GM23338 (cell line): ENCODE data around the gene RNF2. TPM values are rescaled to one million over a fixed set of nuclear protein-coding genes. Genes with fewer than 3 reads are reported as not detected.

Experiments used
- ATAC-seq: fragments of 200-7000 bp; cut with Tn5 transposase; 3 replicates; pipeline ENCODE4 v1.9.1; 2020
- DNase-seq: peaks from one replicate; pipeline ENCODE4 v3.0.0-alpha.2; 2015; ENCODE audit warnings: low spot score
- H2AFZ ChIP-seq: fragments of 200-600 bp; sonication (generic); 2 replicates; pipeline ENCODE4 v1.8.0; 2016; ENCODE audit warnings: antibody characterized with exemption, mild to moderate bottlenecking, moderate library complexity
- H3F3A ChIP-seq: fragments of 200-600 bp; sonication (generic); replicated peaks from 2 replicates; pipeline ENCODE4 v1.8.0; 2017; ENCODE audit warnings: antibody characterized with exemption, mixed run types, low read depth
- H3K27ac ChIP-seq: fragments of 200-600 bp; sonication (generic); 2 replicates; pipeline ENCODE4 v1.6.1; 2016; ENCODE audit warnings: low read depth
- H3K27me3 ChIP-seq: fragments of 200-600 bp; sonication (generic); 2 replicates; pipeline ENCODE4 v1.8.0; 2016; ENCODE audit warnings: mild to moderate bottlenecking, mixed run types, moderate library complexity; ENCODE audit not compliant: insufficient read depth
- H3K36me3 ChIP-seq: fragments of 200-600 bp; sonication (generic); 2 replicates; pipeline ENCODE4 v1.8.0; 2016; ENCODE audit warnings: mild to moderate bottlenecking; ENCODE audit not compliant: insufficient read depth
- H3K4me1 ChIP-seq: fragments of 200-600 bp; sonication (generic); 2 replicates; pipeline ENCODE4 v1.8.0; 2016; ENCODE audit warnings: mild to moderate bottlenecking, moderate library complexity; ENCODE audit not compliant: insufficient read depth
- H3K4me2 ChIP-seq: fragments of 200-600 bp; sonication (generic); 2 replicates; pipeline ENCODE4 v1.7.1; 2017; ENCODE audit warnings: mixed run types
- H3K4me3 ChIP-seq: fragments of 200-600 bp; sonication (generic); 2 replicates; pipeline ENCODE4 v1.6.1; 2016; ENCODE audit warnings: mixed run types
- H3K79me2 ChIP-seq: fragments of 200-600 bp; sonication (generic); replicated peaks from 2 replicates; pipeline ENCODE4 v1.8.0; 2017; ENCODE audit warnings: mild to moderate bottlenecking; ENCODE audit not compliant: insufficient read depth
- H3K9me2 ChIP-seq: fragments of 200-600 bp; sonication (generic); 2 replicates; pipeline ENCODE4 v1.8.0; 2017; ENCODE audit not compliant: insufficient read depth
- H4K20me1 ChIP-seq: fragments of 200-600 bp; sonication (generic); replicated peaks from 2 replicates; pipeline ENCODE4 v1.8.0; 2017; ENCODE audit warnings: mild to moderate bottlenecking; ENCODE audit not compliant: insufficient read depth
- H3K27ac Mint-ChIP-seq: 2 replicates; pipeline ENCODE4 v1.8.0; 2020; ENCODE audit warnings: inconsistent platforms, mild to moderate bottlenecking, moderate library complexity, mixed read lengths
- H3K27me3 Mint-ChIP-seq: 3 replicates; pipeline ENCODE4 v1.8.0; 2022; ENCODE audit warnings: low read depth, mild to moderate bottlenecking, moderate library complexity, mixed read lengths, inconsistent platforms; ENCODE audit not compliant: insufficient read depth, poor library complexity
- H3K36me3 Mint-ChIP-seq: 3 replicates; pipeline ENCODE4 v1.8.0; 2021; ENCODE audit warnings: low read depth, mild to moderate bottlenecking, inconsistent platforms, moderate library complexity, mixed read lengths
- H3K4me1 Mint-ChIP-seq: 3 replicates; pipeline ENCODE4 v1.8.0; 2020; ENCODE audit warnings: mild to moderate bottlenecking, inconsistent platforms, mixed read lengths
- H3K4me3 Mint-ChIP-seq: 3 replicates; pipeline ENCODE4 v1.8.0; 2021; ENCODE audit warnings: moderate library complexity, mild to moderate bottlenecking, inconsistent platforms, mixed read lengths
- H3K9me3 Mint-ChIP-seq: 3 replicates; pipeline ENCODE4 v1.8.0; 2020; ENCODE audit warnings: moderate library complexity, mild to moderate bottlenecking, inconsistent platforms, mixed read lengths
- CREB1 ChIP-seq: fragments of 250-450 bp; sonication (Bioruptor Pico); IDR thresholded peaks from 2 replicates; pipeline ENCODE4 v1.5.0; 2020; ENCODE audit warnings: low read depth, mild to moderate bottlenecking, moderate library complexity
- ETS1 ChIP-seq: IDR thresholded peaks from 2 replicates; pipeline ENCODE4 v1.6.1; 2016; ENCODE audit warnings: antibody characterized with exemption
- EZH2 ChIP-seq: fragments of 200-600 bp; sonication (generic); IDR thresholded peaks from one replicate; pipeline ENCODE4 v1.8.0; 2017; ENCODE audit warnings: antibody characterized with exemption, mild to moderate bottlenecking, low read depth; ENCODE audit not compliant: unreplicated experiment
- EZH2phosphoT487 ChIP-seq: fragments of 200-600 bp; sonication (generic); IDR thresholded peaks from one replicate; pipeline ENCODE4 v1.8.1; 2018; ENCODE audit warnings: antibody characterized with exemption; ENCODE audit not compliant: unreplicated experiment
- JUNB ChIP-seq: IDR thresholded peaks from one replicate; pipeline ENCODE4 v1.6.1; 2016; ENCODE audit warnings: antibody characterized with exemption; ENCODE audit not compliant: unreplicated experiment
- NANOG ChIP-seq: IDR thresholded peaks from 2 replicates; pipeline ENCODE4 v1.6.1; 2016; ENCODE audit warnings: antibody characterized with exemption, borderline replicate concordance
- POLR2AphosphoS5 ChIP-seq: IDR thresholded peaks from 2 replicates; pipeline ENCODE4 v1.6.1; 2016; ENCODE audit warnings: antibody characterized with exemption, low read depth
- REST ChIP-seq: IDR thresholded peaks from one replicate; pipeline ENCODE4 v1.6.1; 2018; ENCODE audit warnings: antibody characterized with exemption; ENCODE audit not compliant: unreplicated experiment
- STAT1 ChIP-seq: IDR thresholded peaks from one replicate; pipeline ENCODE4 v1.6.1; 2016; ENCODE audit warnings: antibody characterized with exemption; ENCODE audit not compliant: unreplicated experiment
- ZNF114 ChIP-seq: fragments of 250-450 bp; sonication (Bioruptor Pico); IDR thresholded peaks from 2 replicates; pipeline ENCODE4 v1.5.0; 2020; ENCODE audit warnings: mild to moderate bottlenecking, moderate library complexity
- ZNF331 ChIP-seq: fragments of 250-450 bp; sonication (Bioruptor Pico); IDR thresholded peaks from 2 replicates; pipeline ENCODE4 v1.5.0; 2020; ENCODE audit warnings: low read depth, mild to moderate bottlenecking, moderate library complexity
- polyA plus RNA-seq: library from polyadenylated mRNA; unstranded; fragments of >200 nt; fragmentation: Nextera tagmentation; extraction: Ambion mirVana; gene quantifications from 2 replicates; pipeline ENCODE4 v1.2.1, GENCODE V29; 2016
- total RNA-seq: library from RNA; depleted of rRNA; stranded (reverse); fragments of >200 nt; shearing (Covaris generic); gene quantifications from 2 replicates; pipeline ENCODE4 v1.2.3, GENCODE V29; 2014
- TF ChIP-seq, protein P1 (sequence below): fragments of 250-450 bp; sonication (Bioruptor Pico); IDR thresholded peaks from 2 replicates; pipeline ENCODE4 v1.5.0; 2020; ENCODE audit warnings: mild to moderate bottlenecking, moderate library complexity
- TF ChIP-seq, protein P2 (sequence below), 2 experiments: fragments of 200-600 bp in 1 of 2; sonication (generic) in 1 of 2; conservative IDR thresholded peaks; 2 replicates each; pipeline versions ENCODE4 v1.5.1 to v1.6.1; 2016 to 2017; ENCODE audit warnings: antibody characterized with exemption in 2 of 2, low read depth in 2 of 2, mild to moderate bottlenecking in 2 of 2, moderate library complexity in 1 of 2

Gene RNF2
- total and polyA plus RNA-seq, 2 experiments from 2014 or later: 33.3 to 51.4 TPM

- DNase-seq: no peak
- ATAC-seq: no peak
- no peak overlapping the region for H3K4me3 Mint-ChIP-seq
These were observed 35.1 kb downstream of the RNF2 start for GRCh38 chr1:185080422-185080821.

More at GRCh38 chr1:185080422-185080821, 35.1 kb downstream of the RNF2 start:
- H3K27ac ChIP-seq: no peak overlapping the region
- no peak overlapping the region for H2AFZ ChIP-seq
- 0 out of 2 replicates have a peak, but pooled peaks cover 4% of the 10 kb centered on the region for H4K20me1 ChIP-seq
- no peak for TF ChIP-seq ZNF114 (CRISPR knock-in tag)
- no peak for TF ChIP-seq STAT1
- no peak for TF ChIP-seq JUNB
- no peak for TF ChIP-seq CREB1 (CRISPR knock-in tag)
- TF ChIP-seq POLR2AphosphoS5: no peak
- no peak for TF ChIP-seq EZH2
- no peak for TF ChIP-seq NANOG
- TF ChIP-seq, protein P1, sequence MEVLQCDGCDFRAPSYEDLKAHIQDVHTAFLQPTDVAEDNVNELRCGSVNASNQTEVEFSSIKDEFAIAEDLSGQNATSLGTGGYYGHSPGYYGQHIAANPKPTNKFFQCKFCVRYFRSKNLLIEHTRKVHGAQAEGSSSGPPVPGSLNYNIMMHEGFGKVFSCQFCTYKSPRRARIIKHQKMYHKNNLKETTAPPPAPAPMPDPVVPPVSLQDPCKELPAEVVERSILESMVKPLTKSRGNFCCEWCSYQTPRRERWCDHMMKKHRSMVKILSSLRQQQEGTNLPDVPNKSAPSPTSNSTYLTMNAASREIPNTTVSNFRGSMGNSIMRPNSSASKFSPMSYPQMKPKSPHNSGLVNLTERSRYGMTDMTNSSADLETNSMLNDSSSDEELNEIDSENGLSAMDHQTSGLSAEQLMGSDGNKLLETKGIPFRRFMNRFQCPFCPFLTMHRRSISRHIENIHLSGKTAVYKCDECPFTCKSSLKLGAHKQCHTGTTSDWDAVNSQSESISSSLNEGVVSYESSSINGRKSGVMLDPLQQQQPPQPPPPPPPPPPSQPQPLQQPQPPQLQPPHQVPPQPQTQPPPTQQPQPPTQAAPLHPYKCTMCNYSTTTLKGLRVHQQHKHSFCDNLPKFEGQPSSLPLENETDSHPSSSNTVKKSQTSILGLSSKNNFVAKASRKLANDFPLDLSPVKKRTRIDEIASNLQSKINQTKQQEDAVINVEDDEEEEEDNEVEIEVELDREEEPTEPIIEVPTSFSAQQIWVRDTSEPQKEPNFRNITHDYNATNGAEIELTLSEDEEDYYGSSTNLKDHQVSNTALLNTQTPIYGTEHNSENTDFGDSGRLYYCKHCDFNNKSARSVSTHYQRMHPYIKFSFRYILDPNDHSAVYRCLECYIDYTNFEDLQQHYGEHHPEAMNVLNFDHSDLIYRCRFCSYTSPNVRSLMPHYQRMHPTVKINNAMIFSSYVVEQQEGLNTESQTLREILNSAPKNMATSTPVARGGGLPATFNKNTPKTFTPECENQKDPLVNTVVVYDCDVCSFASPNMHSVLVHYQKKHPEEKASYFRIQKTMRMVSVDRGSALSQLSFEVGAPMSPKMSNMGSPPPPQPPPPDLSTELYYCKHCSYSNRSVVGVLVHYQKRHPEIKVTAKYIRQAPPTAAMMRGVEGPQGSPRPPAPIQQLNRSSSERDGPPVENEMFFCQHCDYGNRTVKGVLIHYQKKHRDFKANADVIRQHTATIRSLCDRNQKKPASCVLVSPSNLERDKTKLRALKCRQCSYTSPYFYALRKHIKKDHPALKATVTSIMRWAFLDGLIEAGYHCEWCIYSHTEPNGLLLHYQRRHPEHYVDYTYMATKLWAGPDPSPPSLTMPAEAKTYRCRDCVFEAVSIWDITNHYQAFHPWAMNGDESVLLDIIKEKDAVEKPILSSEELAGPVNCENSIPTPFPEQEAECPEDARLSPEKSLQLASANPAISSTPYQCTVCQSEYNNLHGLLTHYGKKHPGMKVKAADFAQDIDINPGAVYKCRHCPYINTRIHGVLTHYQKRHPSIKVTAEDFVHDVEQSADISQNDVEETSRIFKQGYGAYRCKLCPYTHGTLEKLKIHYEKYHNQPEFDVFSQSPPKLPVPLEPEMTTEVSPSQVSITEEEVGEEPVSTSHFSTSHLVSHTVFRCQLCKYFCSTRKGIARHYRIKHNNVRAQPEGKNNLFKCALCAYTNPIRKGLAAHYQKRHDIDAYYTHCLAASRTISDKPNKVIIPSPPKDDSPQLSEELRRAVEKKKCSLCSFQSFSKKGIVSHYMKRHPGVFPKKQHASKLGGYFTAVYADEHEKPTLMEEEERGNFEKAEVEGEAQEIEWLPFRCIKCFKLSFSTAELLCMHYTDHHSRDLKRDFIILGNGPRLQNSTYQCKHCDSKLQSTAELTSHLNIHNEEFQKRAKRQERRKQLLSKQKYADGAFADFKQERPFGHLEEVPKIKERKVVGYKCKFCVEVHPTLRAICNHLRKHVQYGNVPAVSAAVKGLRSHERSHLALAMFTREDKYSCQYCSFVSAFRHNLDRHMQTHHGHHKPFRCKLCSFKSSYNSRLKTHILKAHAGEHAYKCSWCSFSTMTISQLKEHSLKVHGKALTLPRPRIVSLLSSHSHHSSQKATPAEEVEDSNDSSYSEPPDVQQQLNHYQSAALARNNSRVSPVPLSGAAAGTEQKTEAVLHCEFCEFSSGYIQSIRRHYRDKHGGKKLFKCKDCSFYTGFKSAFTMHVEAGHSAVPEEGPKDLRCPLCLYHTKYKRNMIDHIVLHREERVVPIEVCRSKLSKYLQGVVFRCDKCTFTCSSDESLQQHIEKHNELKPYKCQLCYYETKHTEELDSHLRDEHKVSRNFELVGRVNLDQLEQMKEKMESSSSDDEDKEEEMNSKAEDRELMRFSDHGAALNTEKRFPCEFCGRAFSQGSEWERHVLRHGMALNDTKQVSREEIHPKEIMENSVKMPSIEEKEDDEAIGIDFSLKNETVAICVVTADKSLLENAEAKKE (CRISPR knock-in tag): no peak
- TF ChIP-seq EZH2phosphoT487: no peak
- TF ChIP-seq, protein P2, sequence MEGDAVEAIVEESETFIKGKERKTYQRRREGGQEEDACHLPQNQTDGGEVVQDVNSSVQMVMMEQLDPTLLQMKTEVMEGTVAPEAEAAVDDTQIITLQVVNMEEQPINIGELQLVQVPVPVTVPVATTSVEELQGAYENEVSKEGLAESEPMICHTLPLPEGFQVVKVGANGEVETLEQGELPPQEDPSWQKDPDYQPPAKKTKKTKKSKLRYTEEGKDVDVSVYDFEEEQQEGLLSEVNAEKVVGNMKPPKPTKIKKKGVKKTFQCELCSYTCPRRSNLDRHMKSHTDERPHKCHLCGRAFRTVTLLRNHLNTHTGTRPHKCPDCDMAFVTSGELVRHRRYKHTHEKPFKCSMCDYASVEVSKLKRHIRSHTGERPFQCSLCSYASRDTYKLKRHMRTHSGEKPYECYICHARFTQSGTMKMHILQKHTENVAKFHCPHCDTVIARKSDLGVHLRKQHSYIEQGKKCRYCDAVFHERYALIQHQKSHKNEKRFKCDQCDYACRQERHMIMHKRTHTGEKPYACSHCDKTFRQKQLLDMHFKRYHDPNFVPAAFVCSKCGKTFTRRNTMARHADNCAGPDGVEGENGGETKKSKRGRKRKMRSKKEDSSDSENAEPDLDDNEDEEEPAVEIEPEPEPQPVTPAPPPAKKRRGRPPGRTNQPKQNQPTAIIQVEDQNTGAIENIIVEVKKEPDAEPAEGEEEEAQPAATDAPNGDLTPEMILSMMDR (conservative IDR thresholded peaks at IDR 0.05; ENCODE audit: low read depth in 2 of 2): no peak
- no peak for TF ChIP-seq REST
- no peak for TF ChIP-seq ZNF331
- TF ChIP-seq ETS1: no peak
- no peaks in the 10 kb centered on the region for H3K9me2 ChIP-seq
- no peaks in the 10 kb centered on the region for H3K27me3 ChIP-seq
- no peaks in the 10 kb centered on the region for H3F3A ChIP-seq
- H3K4me3 ChIP-seq: no peak overlapping the region
- Mint-ChIP-seq H3K36me3 (peaks cover 6% of the 10 kb centered on the region; the same call in 2 of the 3 replicates), H3K27ac (0 out of 2 replicates have a peak overlapping the region, but pooled peaks have one; percentile 57), H3K9me3 (no peaks in the 10 kb centered on the region; the same call in 2 of the 3 replicates), H3K27me3 (peaks cover 9% of the 10 kb centered on the region), H3K4me1 (peaks cover 31% of the 10 kb centered on the region)
- no peak overlapping the region for H3K4me2 ChIP-seq
- H3K79me2 ChIP-seq: peaks cover 100% of the 10 kb centered on the region
- peaks cover 15% of the 10 kb centered on the region for H3K4me1 ChIP-seq
- H3K36me3 ChIP-seq: no peaks in the 10 kb centered on the region
